ENCODE results near the gene CD276.

The CD276 gene

GRCh38 chr15:73717802-73718201 is 33.6 kb downstream of the CD276 start:
- Histone ChIP-seq H3K4me3 (ENCODE audit: low read length) (no peak overlapping the region), H3K79me2 (ENCODE audit: control insufficient read depth, low read length) (no peaks in the 10 kb centered on the region), H3K27me3 (ENCODE audit: control insufficient read depth, low read length) (0 out of 2 replicates have a peak, but pooled peaks cover 3% of the 10 kb centered on the region), H3K4me2 (ENCODE audit: low read length) (no peak overlapping the region), H3F3A (ENCODE audit: control insufficient read depth, insufficient read depth) (no peaks in the 10 kb centered on the region), H3K36me3 (ENCODE audit: control insufficient read depth, low read length) (no peaks in the 10 kb centered on the region), H3K9me2 (replicated peaks; ENCODE audit: control insufficient read depth, low read length) (no peaks in the 10 kb centered on the region), H3K27ac (ENCODE audit: low read depth, low read length) (no peak overlapping the region), H3K9me3 (ENCODE audit: control insufficient read depth, insufficient read depth, low read length) (no peaks in the 10 kb centered on the region), H4K20me1 (ENCODE audit: control insufficient read depth, insufficient read depth, low read depth, low read length) (no peaks in the 10 kb centered on the region), H3K4me1 (ENCODE audit: control insufficient read depth, low read length) (no peaks in the 10 kb centered on the region)
- TF ChIP-seq CTCF (IDR thresholded peaks at IDR 0.05; ENCODE audit: low read depth, low read length, poor library complexity, severe bottlenecking) (no peak), EZH2phosphoT487 (IDR thresholded peaks at IDR 0.05; ENCODE audit: borderline replicate concordance, low read length) (no peak)

GRCh38 chr15:73718694-73719093 is 34.5 kb downstream of the CD276 start:
- H3K36me3 ChIP-seq (ENCODE audit: control insufficient read depth, low read length) = no peaks in the 10 kb centered on the region
- no peaks in the 10 kb centered on the region for H3K9me3 ChIP-seq (ENCODE audit: control insufficient read depth, insufficient read depth, low read length)
- no peaks in the 10 kb centered on the region for H3F3A ChIP-seq (ENCODE audit: control insufficient read depth, insufficient read depth)
- H3K27ac ChIP-seq (ENCODE audit: low read depth, low read length) = no peak overlapping the region
- no peak overlapping the region for H3K4me3 ChIP-seq (ENCODE audit: low read length)
- no peak for TF ChIP-seq CTCF (IDR thresholded peaks at IDR 0.05; ENCODE audit: low read depth, low read length, poor library complexity, severe bottlenecking)
- no peak for TF ChIP-seq EZH2phosphoT487 (IDR thresholded peaks at IDR 0.05; ENCODE audit: borderline replicate concordance, low read length)
- no peaks in the 10 kb centered on the region for H4K20me1 ChIP-seq (ENCODE audit: control insufficient read depth, insufficient read depth, low read depth, low read length)
- H3K27me3 ChIP-seq (ENCODE audit: control insufficient read depth, low read length) = 0 out of 2 replicates have a peak, but pooled peaks cover 3% of the 10 kb centered on the region
- H3K9me2 ChIP-seq (replicated peaks; ENCODE audit: control insufficient read depth, low read length) = no peaks in the 10 kb centered on the region
- H3K4me2 ChIP-seq (ENCODE audit: low read length) = no peak overlapping the region
- H3K79me2 ChIP-seq (ENCODE audit: control insufficient read depth, low read length) = no peaks in the 10 kb centered on the region
- H3K4me1 ChIP-seq (ENCODE audit: control insufficient read depth, low read length) = no peaks in the 10 kb centered on the region

GRCh38 chr15:73722425-73722824 is 38.2 kb downstream of the CD276 start:
- H3K9me3 ChIP-seq (ENCODE audit: control insufficient read depth, insufficient read depth, low read length) = no peaks in the 10 kb centered on the region
- no peak for TF ChIP-seq EZH2phosphoT487 (IDR thresholded peaks at IDR 0.05; ENCODE audit: borderline replicate concordance, low read length)
- TF ChIP-seq CTCF (IDR thresholded peaks at IDR 0.05; ENCODE audit: low read depth, low read length, poor library complexity, severe bottlenecking) = no peak
- no peaks in the 10 kb centered on the region for H3K4me1 ChIP-seq (ENCODE audit: control insufficient read depth, low read length)
- H3K4me2 ChIP-seq (ENCODE audit: low read length) = no peak overlapping the region
- H4K20me1 ChIP-seq (ENCODE audit: control insufficient read depth, insufficient read depth, low read depth, low read length) = no peaks in the 10 kb centered on the region
- no peak overlapping the region for H3K4me3 ChIP-seq (ENCODE audit: low read length)
- no peak overlapping the region for H3K27ac ChIP-seq (ENCODE audit: low read depth, low read length)
- H3F3A ChIP-seq (ENCODE audit: control insufficient read depth, insufficient read depth) = no peaks in the 10 kb centered on the region
- H3K79me2 ChIP-seq (ENCODE audit: control insufficient read depth, low read length) = no peaks in the 10 kb centered on the region
- H3K9me2 ChIP-seq (replicated peaks; ENCODE audit: control insufficient read depth, low read length) = no peaks in the 10 kb centered on the region
- no peaks in the 10 kb centered on the region for H3K36me3 ChIP-seq (ENCODE audit: control insufficient read depth, low read length)
- H3K27me3 ChIP-seq (ENCODE audit: control insufficient read depth, low read length) = 0 out of 2 replicates have a peak, but pooled peaks cover 3% of the 10 kb centered on the region

All from DOHH2 (cell line).